Kidney (tissue), 14 donors: ENCODE data around the gene PTPRC. TPM values are rescaled to one million over a fixed set of nuclear protein-coding genes. Genes with fewer than 3 reads are reported as not detected.

Source experiments
- DNase-seq, 5 donors: peaks; one replicate each; pipeline ENCODE4 v3.0.0-alpha.2; 2013 to 2020
- FAIRE-seq: peaks from 2 replicates; lab custom pipeline; 2012; peaks lifted over from hg19 to GRCh38; lab: Jason Lieb, UNC
- H3K27ac ChIP-seq, 2 donors: one replicate each; pipeline ENCODE4 v1.7.0; 2013; ENCODE audit warnings: low read depth in 2 of 2, low read length in 2 of 2, inconsistent platforms in 1 of 2
- H3K27me3 ChIP-seq: one replicate; pipeline ENCODE4 v1.7.1; 2013; ENCODE audit warnings: low read length, inconsistent platforms; ENCODE audit not compliant: control insufficient read depth, insufficient read depth
- H3K36me3 ChIP-seq, 3 donors: one replicate each; pipeline versions ENCODE4 v1.7.0 to v1.7.1; 2013; ENCODE audit warnings: low read length in 3 of 3, control low read depth in 1 of 3, inconsistent platforms in 1 of 3; ENCODE audit not compliant: insufficient read depth in 3 of 3, control insufficient read depth in 2 of 3
- H3K4me1 ChIP-seq, 3 donors: one replicate each; pipeline versions ENCODE4 v1.7.0 to v1.7.1; 2013; ENCODE audit warnings: low read length in 3 of 3, inconsistent platforms in 1 of 3, low read depth in 1 of 3; ENCODE audit not compliant: control insufficient read depth in 2 of 3, insufficient read depth in 2 of 3
- H3K4me3 ChIP-seq, 3 donors: one replicate each; pipeline versions ENCODE4 v1.7.0 to v1.8.1; 2013; ENCODE audit warnings: low read length in 3 of 3, control low read depth in 1 of 3, inconsistent platforms in 1 of 3
- H3K9ac ChIP-seq, 3 donors: one replicate each; pipeline versions ENCODE4 v1.7.0 to v1.7.1; 2013; ENCODE audit warnings: low read length in 3 of 3, control low read depth in 1 of 3, inconsistent platforms in 1 of 3
- H3K9me3 ChIP-seq, 3 donors: one replicate each; pipeline versions ENCODE4 v1.7.0 to v1.7.1; 2013; ENCODE audit warnings: low read length in 3 of 3, control low read depth in 1 of 3, inconsistent platforms in 1 of 3; ENCODE audit not compliant: control insufficient read depth in 2 of 3, insufficient read depth in 1 of 3
- CTCF ChIP-seq: IDR thresholded peaks from 3 replicates; pipeline ENCODE4 v1.5.1; 2012; ENCODE audit warnings: mild to moderate bottlenecking, moderate library complexity, borderline replicate concordance; ENCODE audit not compliant: insufficient read depth; ENCODE audit errors: extremely low read depth
- intact Hi-C: fragments of 100-400 bp; cut with DNase I; formaldehyde crosslinking; loops from one replicate; pipeline ENCODE4 v1.11.1; 2022
- polyA plus RNA-seq: library from polyadenylated mRNA; stranded (reverse); fragments of 350-450 nt; fragmentation: Illumina TruSeq; extraction: RNeasy Lipid Tissue Mini Kit (QIAGEN cat#74804); gene quantifications from one replicate; pipeline ENCODE4 v1.2.3, GENCODE V29; 2014; ENCODE audit warnings: low read depth, low replicate concordance; ENCODE audit not compliant: insufficient read depth
- total RNA-seq: library from RNA; stranded (reverse); fragmentation: NEBNext Ultra II Directional; extraction: Animal tissue kit (Norgen Biotek cat#: 25700); gene quantifications from one replicate; pipeline ENCODE4 v1.2.1, GENCODE V29; 2021
- donor health status: control.
- donor health status: control.
- donor health status: control.
- donor health status: control.
- donor health status: control.
- donor health status: DM: yes; HTN: yes; CAD: no.
- donor health status: Normal renal cell carcinoma (clear cell type).

Gene PTPRC
- total and polyA plus RNA-seq, 2 donors from 2014 or later: 1.4 to 60.2 TPM

- FAIRE-seq: no peak
- intact Hi-C loops: no loop called here
- H3K9ac ChIP-seq: no peak overlapping the region
Observed at GRCh38 chr1:198622001-198622400, 16.8 kb upstream of the PTPRC start.

GRCh38 chr1:198623752-198624647 is 14.8 kb upstream of the PTPRC start:
- no peak overlapping the region for H3K9ac ChIP-seq
- H3K4me3 ChIP-seq: no peak overlapping the region
- no peak overlapping the region for H3K27ac ChIP-seq
- no peaks in the 10 kb centered on the region for H3K36me3 ChIP-seq
- H3K4me1 ChIP-seq: no peaks in the 10 kb centered on the region
- intact Hi-C loops: no loop called here
- no peak for TF ChIP-seq CTCF
- H3K27me3 ChIP-seq: no peaks in the 10 kb centered on the region
- FAIRE-seq (no peak), DNase-seq (no peak)
- H3K9me3 ChIP-seq: no peaks in the 10 kb centered on the region

More at GRCh38 chr1:198622001-198622400, 16.8 kb upstream of the PTPRC start:
- DNase-seq: no peak
- Histone ChIP-seq H3K27me3 (no peaks in the 10 kb centered on the region), H3K9me3 (no peaks in the 10 kb centered on the region), H3K4me3 (no peak overlapping the region), H3K27ac (no peak overlapping the region), H3K4me1 (no peaks in the 10 kb centered on the region), H3K36me3 (no peaks in the 10 kb centered on the region)
- TF ChIP-seq CTCF: no peak

GRCh38 chr1:198624648-198624980 is 14.2 kb upstream of the PTPRC start:
- DNase-seq (no peak), FAIRE-seq (no peak)
- no peaks in the 10 kb centered on the region for H3K9me3 ChIP-seq
- intact Hi-C loops: no loop called here
- no peak overlapping the region for H3K4me3 ChIP-seq
- H3K9ac ChIP-seq: no peak overlapping the region
- H3K27me3 ChIP-seq: no peaks in the 10 kb centered on the region
- H3K4me1 ChIP-seq: no peaks in the 10 kb centered on the region
- TF ChIP-seq CTCF: no peak
- H3K36me3 ChIP-seq: no peaks in the 10 kb centered on the region
- H3K27ac ChIP-seq: no peak overlapping the region
